UCSD-AML1 (cell line): Measurements from ENCODE around the gene ZNF2.
"Not testable (repeated sequence)": the region's sequence is repeated elsewhere in the genome, so short reads cannot be mapped to it uniquely, and the experiment has no call there.

Experiments used
- DNase-seq: peaks from one replicate; lab custom pipeline; 2025; ENCODE audit not compliant: unreplicated experiment; lab: John Stamatoyannopoulos, UW

ZNF2 gene

GRCh38 chr2:95165371-95166064, at the start of gene ZNF2:
TSS of gene ZNF2 (plus strand) at chr2:95165809. CDS start at chr2:95176227, 10,418 bp downstream.
- peak; percentile 96 for DNase-seq

- DNase-seq = no peak
Observed at GRCh38 chr2:95121093-95121406, 44.6 kb upstream of the ZNF2 start.

- DNase-seq = peak; percentile 86
Observed at GRCh38 chr2:95121407-95122196, 44.0 kb upstream of the ZNF2 start, which contains the start of gene MRPS5. TSS of gene MRPS5 (minus strand) at chr2:95121808. CDS start at chr2:95121791, 17 bp downstream.

GRCh38 chr2:95122197-95122551, 43.4 kb upstream of the ZNF2 start:
- DNase-seq = no peak

GRCh38 chr2:95138702-95139101, 26.9 kb upstream of the ZNF2 start:
- DNase-seq = no peak

- DNase-seq = no peak
Observed at GRCh38 chr2:95143838-95144237, 21.8 kb upstream of the ZNF2 start.

- DNase-seq = no peak
Observed at GRCh38 chr2:95149397-95149984, 16.1 kb upstream of the ZNF2 start.

- DNase-seq = no peak
Observed at GRCh38 chr2:95158441-95158840, 7.2 kb upstream of the ZNF2 start.

- no peak for DNase-seq
Observed at GRCh38 chr2:95158891-95159619, 6.6 kb upstream of the ZNF2 start.

- peak; percentile 37 for DNase-seq
Observed at GRCh38 chr2:95159690-95160449, 5.7 kb upstream of the ZNF2 start, which contains the start of gene ZNF514. TSS of gene ZNF514 (minus strand) at chr2:95159848. CDS start at chr2:95153253, 6,595 bp downstream.

GRCh38 chr2:95165030-95165370, 609 bp upstream of the ZNF2 start:
- no peak for DNase-seq

GRCh38 chr2:95166065-95166763, 605 bp downstream of the ZNF2 start:
- DNase-seq = no peak

GRCh38 chr2:95171902-95172301, 6.3 kb downstream of the ZNF2 start:
- DNase-seq = no peak

GRCh38 chr2:95174031-95174542, 8.5 kb downstream of the ZNF2 start:
- DNase-seq = no peak

- DNase-seq = no peak
Observed at GRCh38 chr2:95179451-95179850, 13.8 kb downstream of the ZNF2 start.

GRCh38 chr2:95181774-95182173, 16.2 kb downstream of the ZNF2 start:
- no peak for DNase-seq

GRCh38 chr2:95185197-95185596, 19.6 kb downstream of the ZNF2 start:
- DNase-seq = no peak

GRCh38 chr2:95185973-95186372, 20.4 kb downstream of the ZNF2 start:
- DNase-seq = no peak

GRCh38 chr2:95192956-95193355, 27.3 kb downstream of the ZNF2 start:
- not testable (repeated sequence) for DNase-seq

GRCh38 chr2:95203911-95204310, 38.3 kb downstream of the ZNF2 start:
- DNase-seq = no peak
